HG03575 (cell line): ENCODE results near the gene TEX11.
"Not testable (repeated sequence)": the region's sequence is repeated elsewhere in the genome, so short reads cannot be mapped to it uniquely, and the experiment has no call there.

Experiments used
- ATAC-seq: cut with Tn5 transposase; IDR thresholded peaks from one replicate; pipeline ENCODE4 v1.9.1; 2021; ENCODE audit not compliant: unreplicated experiment, insufficient number of reproducible peaks, low FRiP score; ENCODE audit errors: extremely low read depth

The TEX11 gene

DNA sequence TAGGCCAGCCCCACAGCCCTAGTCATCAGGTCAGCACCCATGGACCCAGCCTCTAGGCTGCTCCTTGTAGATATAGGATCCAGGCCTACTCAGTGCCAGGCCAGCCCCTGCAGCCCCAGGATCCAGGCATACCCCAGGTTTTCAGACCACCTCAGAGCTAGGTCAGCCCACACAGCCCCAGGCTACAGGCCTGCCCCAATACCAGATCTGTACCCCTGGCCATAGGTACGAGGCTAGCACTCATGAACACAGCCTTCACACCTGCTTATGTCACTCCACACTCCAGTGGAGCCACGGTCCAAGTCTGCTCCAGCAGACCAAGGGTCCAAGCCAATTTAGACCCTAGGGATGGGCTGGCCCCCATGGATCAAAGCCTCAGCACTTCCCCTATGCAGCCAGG lies 272.8 kb downstream of the TEX11 start:
- ATAC-seq = no peak

DNA sequence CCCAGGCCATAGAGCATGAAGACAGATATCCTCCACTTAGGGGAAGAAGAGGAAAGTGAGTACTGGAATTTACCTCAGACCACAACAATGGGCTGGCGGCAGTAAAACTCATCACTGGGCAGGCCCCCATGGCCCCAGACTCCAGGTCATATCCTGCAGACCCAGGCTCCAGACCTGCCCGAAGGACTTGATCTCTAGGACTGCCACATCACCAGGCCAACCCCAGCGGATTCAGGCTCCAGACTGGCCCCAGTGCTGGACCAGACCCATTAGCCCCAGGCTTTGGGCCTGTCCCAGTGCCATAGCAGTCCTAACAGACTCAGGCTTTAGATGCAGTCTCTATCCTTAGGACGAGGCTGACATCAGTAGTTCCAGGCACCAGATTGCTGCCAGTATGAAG lies 273.3 kb downstream of the TEX11 start:
- no peak for ATAC-seq

DNA sequence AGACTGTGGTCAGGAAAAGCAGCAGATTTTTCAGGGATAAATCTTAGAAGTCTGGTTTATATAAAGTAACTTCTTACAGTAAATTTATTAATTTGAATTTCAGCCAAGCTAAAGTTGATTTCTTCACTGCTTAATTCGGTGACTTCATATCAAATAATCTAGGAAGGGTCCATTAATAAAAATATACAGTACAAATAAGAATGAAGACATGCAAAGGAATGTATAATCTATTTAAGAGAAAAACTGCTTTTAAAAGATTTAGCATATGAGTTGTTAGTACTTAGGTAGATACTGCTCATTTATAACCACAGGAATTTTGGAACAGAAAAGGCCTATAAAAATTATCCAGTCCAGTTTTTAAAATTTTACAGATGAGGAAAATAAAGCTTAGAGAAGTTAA lies 286.8 kb downstream of the TEX11 start:
- no peak for ATAC-seq

DNA sequence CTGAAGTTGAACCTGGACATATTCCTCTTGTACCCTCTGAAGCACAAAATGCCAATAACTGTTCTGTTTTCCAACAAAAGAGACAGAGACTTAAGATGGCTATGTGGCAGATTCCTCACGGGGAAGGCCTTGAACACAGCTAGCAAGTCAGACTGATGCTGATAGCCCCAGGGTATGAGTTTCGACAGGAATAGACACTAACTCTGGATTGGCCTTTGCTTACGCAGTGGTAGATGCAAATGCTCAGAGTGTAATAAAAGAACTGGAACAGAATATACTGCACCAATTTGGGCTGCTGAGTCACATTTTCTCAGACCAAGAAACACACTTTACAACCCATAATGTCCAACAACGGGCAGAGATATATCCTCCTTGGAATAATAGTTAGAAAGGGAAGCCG lies 290.0 kb downstream of the TEX11 start:
- no peak for ATAC-seq

DNA sequence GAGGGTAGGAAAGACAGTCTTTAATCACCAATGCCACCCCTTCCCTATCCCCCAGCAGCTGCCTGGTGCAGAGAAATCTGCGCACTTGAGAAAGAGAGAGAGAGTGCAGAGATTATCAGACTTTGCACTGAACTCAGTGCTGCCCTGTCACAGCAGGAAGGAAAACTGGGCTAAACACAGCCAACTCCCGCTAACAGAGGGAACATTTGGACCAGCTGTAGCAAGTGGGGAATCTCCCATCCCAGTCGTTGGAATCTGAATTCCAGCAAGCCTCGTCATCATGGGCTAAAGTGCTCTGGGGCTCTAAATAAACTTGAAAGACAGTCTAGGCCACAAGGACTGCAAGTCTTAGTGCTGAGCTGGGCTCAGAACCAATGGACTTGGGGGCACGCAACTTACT lies 295.2 kb downstream of the TEX11 start:
- no peak for ATAC-seq

DNA sequence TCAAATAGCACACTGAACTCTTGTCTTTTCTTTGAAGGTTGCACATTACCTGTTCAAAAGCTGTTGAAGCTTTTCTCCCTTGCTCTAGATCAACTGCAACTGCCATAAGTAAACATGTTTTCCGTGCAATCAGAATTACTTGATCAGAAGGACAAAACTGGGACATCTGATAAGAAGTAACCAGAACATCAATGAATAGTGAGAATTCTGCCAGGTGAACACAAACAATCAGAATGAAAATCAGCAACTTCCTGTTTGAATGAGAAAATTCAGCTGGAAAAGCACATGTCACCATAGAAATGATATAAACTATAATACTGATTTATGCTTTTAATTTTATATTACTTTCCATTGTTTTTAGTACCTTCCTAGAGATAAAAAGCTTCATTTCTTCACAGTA lies 303.2 kb downstream of the TEX11 start:
- ATAC-seq = no peak

DNA sequence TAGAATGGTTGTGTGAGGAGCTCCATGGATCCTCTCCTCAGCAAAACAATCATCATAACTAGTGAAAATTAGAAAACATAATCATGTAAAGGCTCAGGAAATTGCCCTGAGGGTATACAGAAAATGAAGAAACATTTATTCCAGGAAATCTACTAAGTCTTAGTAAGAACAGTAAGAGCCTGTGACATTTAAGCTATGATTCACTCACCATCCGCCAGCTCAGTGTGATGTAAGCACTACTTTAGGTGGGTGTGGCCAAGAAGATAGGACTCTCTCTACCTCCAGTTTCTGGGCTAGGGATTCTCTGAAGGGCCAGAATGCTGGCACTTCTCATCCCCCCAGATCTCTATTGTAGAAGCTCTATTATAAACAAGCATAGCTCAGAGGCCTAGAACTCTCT lies 316.4 kb downstream of the TEX11 start:
- no peak for ATAC-seq

DNA sequence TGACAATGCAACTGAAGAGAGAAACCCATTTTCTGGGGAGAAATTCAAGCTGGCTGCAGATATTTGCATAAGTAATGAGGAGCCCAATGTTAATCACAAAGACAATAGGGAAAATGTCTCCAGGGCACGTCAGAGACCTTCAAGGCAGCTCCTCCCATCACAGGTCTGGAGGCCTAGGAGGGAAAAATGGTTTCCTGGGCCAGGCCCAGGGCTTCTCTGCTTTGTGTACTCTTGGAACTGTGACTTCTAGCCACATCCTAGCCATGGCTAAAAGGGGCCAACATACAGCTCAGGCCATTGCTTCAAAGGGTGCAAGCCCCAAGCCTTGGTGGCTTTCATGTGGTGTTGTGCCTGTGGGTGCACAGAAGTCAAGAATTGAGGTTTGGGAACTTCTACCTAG lies 321.4 kb downstream of the TEX11 start:
- ATAC-seq = not testable (repeated sequence)

DNA sequence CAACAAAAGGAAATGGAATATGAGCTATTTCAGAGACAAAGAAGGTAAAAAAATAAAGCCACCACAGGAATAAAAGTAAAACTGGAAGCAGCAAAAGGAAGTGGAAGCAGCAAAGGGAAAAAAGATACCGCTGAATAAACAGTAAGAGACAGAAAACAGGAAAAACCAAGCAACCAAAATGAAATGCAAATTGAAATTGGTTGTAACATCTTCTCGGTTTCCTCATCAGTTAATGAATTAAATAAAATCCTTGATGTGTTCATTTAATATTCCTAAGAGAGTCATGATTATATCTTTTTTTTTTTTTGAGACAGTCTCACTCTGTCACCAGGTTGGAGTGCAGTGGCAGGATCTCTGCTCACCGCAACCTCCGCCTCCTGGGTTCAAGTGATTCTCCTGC lies 331.1 kb downstream of the TEX11 start:
- ATAC-seq = no peak

DNA sequence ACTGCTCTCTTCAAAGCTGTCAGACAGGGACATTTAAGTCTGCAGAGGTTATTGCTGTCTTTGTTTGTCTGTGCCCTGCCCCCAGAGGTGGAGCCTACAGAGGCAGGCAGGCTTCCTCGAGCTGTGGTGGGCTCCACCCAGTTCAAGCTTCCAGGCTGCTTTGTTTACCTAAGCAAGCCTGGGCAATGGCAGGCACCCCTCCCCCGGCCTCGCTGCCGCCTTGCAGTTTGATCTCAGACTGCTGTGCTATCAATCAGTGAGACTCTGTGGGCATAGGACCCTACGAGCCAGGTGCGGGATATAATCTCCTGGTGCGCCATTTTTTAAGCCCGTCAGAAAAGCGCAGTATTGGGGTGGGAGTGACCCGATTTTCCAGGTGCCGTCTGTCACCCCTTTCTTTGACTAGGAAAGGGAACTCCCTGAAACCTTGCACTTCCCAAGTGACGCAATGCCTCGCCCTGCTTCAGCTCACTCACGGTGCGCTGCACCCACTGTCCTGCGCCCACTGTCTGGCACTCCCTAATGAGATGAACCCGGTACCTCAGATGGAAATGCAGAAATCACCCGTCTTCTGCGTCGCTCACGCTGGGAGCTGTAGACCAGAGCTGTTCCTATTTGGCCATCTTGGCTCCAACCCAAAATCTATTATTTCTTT lies 338.5 kb downstream of the TEX11 start:
- not testable (repeated sequence) for ATAC-seq

DNA sequence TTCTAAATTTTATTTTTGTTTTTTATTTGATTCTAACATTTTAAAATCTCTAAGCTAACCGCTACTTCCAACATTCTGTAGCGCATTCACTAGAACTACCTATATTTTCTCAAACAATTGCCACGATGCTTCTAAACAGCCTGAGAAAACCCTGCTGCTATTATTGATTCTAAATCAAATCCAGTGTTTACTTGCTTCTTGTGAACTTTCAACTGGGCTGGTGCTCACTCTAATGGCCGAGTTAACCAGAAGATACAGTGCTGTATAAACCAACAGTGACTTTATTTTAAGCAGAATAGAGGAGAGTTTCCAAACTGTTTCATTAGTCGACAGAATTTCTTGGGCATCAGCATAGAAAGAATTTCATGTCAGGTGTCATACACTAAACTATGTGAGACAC lies 353.6 kb downstream of the TEX11 start:
- ATAC-seq = no peak

DNA sequence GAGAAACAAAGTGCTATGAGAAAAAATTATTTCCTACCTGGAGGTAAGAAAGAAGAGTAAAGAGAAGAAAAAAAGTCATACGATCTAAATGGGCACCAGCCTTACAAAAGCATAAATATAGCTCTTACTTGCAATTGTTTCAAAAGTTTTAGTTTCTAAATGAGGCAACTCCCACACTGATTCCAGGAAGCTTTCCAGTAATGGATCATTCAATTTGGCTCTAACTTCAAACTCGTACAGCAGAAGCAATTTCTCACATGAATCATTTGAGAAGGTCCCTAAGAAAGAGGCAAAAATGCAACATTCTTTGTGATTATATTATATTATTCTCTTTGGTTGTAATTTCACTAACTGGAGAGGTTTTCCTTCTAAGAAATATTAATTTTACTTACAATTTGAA lies 354.0 kb downstream of the TEX11 start:
- no peak for ATAC-seq

DNA sequence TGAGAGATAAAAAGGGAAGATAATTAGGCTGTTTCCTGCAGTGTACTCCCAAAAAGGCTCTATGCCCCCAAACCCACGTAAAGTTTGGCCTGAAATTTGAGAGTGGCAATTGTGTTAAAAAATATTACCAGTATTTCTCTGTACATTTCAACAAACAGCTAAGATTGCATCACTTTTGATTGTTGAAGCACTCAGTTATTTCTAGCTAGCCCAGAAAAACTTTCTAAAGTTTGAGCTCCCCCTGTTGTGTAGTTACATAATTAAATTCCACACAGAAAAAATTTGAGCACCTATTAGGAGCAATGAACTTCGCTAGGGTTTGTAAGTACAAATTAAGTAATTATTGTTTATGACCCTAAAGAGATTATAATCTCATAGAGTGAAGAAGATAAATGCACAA lies 354.4 kb downstream of the TEX11 start:
- ATAC-seq = no peak

DNA sequence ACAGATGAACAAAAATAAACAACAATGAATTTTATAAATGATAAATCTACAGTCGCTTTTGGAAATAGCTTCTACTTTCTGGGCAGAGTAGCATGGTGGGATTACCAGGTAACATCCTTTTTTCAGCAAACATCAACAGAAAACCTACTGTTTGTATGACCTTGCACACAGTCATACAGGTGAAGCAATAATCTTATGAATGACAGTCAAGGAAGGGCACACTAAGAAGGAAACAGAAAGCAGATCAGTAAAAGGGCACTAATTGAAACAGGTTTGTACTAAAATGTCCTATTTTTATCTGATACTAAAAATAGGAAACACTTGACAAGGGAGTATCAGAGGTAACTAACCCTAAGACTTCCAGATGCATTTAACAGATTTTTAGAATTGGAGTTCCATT lies 355.0 kb downstream of the TEX11 start:
- peak; percentile 74 for ATAC-seq

DNA sequence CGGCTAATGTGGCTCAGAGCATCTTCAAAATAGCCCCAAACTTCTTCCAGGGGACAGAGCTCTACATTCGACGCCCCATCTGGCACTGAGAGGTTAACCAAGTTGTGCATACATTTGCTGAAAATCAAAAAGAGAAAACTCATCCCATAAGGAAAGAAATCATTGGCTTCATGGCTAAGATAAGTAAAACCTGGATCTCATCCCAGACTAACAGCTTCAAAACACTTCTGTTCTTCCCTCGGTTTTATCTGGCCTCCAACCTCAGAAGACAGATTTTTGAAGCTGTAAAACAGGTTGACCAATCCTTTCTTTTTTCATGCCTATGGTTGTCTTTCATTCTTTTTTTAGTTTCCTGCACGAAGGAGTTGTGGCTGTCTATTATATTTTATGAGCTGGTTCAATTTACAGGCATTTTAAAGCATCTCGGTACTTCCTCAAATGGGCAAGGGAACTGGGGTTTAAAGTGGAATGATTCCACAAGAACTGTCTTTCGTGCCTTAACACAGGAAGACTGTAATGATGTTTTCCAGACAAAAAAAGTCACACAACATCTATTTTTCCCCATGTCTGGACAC lies 356.3 kb downstream of the TEX11 start:
- no peak for ATAC-seq

DNA sequence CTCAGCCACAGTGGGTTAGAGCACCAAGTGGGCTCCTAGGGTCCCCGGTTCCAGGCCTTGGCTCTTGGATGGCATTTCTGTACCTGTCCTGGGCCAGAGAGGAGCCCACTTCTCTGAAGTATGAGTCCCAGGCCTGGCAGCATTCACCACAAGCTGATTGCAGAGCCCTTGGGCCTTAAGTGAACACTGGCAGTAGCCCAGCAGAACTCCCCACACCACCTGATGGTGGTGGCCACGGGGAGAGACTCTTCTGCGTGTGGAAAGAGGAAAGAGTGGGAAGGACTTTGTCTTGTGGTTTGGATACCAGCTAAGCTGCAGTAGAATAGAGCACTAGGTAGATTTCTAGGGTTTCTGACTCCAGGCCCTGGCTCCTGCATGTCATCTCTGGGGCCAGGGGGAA lies 359.1 kb downstream of the TEX11 start:
- no peak for ATAC-seq

DNA sequence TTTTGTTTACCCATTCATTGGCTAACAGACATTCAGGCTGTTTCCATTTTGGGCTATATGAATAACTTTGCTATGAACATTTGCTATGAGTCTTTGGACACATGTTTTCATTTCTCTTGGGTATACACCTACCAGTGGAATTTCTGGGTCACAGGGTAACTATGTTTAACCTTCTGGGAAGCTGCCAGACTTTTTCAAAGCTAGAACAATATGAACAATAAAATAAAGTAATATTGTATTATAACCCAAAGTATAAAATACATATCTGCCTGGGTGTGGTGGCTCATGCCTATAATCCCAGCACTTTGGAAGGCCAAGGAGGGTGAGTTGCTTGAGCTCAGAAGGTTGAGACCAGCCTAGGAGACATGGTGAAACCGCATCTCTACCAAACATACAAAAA lies 373.3 kb downstream of the TEX11 start:
- ATAC-seq = no peak

DNA sequence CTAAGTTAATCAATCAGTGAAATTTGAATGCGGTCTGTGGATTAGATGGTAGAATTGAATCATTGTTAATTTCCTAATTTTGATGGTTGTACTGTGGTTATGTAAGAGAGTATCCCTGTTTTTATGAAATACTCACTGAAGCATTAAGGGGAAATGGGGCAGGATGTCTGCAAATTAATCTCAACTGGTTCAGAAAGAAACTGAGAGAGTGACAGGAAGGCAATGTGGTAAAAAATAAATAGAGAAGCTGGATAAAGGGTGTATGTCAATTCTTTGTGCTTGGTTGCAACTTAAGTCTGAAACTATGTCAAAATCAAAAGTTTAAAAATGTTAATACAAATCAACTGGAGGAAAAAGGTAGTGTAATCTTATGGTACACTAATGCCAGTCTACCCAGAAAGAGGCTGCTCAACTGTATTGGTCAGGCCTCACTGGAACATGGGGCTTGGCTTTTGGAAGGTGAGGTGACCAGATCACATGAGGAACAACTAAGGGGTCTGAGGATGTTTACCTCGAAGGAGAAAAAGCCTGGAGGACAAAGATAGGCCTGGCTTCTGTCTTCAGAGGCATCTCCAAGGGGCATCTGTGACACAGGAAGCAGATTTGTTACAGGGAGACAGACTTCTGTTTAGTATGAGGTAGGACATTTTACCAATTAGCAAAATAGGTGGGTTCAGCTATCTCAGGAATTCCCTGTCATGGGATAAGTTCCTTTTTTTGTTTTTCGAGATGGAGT lies 380.7 kb downstream of the TEX11 start:
- ATAC-seq = no peak

DNA sequence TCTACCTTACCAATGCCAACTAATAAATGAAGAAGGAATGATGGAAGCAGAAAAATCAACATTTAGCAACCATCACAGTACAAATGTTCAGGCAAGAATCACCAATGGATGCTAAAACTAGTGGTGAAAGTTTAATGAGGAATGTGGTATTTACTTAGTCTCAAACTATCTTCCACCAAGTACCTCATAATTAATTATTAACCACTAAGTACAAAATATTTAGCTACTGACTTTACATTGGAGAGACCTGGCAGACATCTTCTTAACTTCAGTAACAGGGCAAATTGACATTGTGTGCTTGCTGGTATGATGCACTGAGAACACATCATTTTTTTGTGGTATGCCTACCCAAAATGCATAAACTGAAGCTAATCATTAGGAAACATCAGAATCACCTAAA lies 381.5 kb downstream of the TEX11 start:
- no peak for ATAC-seq

DNA sequence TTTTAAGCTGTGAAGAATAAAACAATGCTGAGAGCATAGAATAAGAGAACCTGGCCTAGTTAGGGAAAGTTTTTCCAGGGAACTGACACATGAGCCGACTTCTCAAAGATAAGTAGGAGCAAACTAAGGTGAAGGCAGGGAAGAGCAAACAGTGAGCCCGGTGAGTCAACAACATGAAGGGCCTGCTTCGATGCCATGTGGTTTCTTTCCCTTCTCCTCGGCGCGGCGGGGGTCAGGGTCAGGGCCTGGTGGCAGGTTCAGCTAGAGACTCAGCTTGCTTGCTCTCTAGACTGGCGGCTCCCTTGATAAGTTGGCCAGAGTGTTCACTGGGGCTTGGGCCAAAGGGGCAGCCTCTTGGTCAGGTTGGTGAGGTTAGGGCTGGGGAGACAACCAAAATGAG lies 382.8 kb downstream of the TEX11 start:
- no peak for ATAC-seq

DNA sequence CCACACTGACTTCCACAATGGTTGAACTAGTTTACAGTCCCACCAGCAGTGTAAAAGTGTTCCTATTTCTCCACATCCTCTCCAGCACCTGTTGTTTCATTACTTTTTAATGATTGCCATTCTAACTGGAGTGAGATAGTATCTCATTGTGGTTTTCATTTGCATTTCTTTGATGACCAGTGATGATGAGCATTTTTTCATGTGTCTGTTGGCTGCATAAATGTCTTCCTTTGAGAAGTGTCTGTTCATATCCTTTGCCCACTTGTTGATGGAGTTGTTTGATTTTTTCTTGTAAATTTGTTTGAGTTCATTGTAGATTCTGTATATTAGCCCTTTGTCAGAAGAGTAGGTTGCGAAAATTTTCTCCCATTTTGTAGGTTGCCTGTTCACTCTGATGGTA lies 392.8 kb downstream of the TEX11 start:
- not testable (repeated sequence) for ATAC-seq
